ENCODE measurements around the gene ANAPC5.

ANAPC5 gene

GRCh38 chr12:121345151-121345815 is 6.9 kb downstream of the ANAPC5 start:
- no peak for DNase-seq (ENCODE audit: low read depth)
- TF ChIP-seq CTCF (conservative IDR thresholded peaks at IDR 0.05; ENCODE audit: low read depth, low read length) = no peak
- H3K4me3 ChIP-seq (ENCODE audit: low read depth, low read length) = no peak overlapping the region

- H3K4me3 ChIP-seq (ENCODE audit: low read depth, low read length) = no peak overlapping the region
- no peak for TF ChIP-seq CTCF (conservative IDR thresholded peaks at IDR 0.05; ENCODE audit: low read depth, low read length)
- no peak for DNase-seq (ENCODE audit: low read depth)
Measured at GRCh38 chr12:121344506-121344905, 7.7 kb downstream of the ANAPC5 start.

GRCh38 chr12:121337416-121337815 is 14.8 kb downstream of the ANAPC5 start:
- TF ChIP-seq CTCF (conservative IDR thresholded peaks at IDR 0.05; ENCODE audit: low read depth, low read length) = no peak
- H3K4me3 ChIP-seq (ENCODE audit: low read depth, low read length) = no peak overlapping the region

GRCh38 chr12:121334513-121335343 is 17.5 kb downstream of the ANAPC5 start:
- peak; percentile 87 for DNase-seq (ENCODE audit: low read depth)
- no peak overlapping the region for H3K4me3 ChIP-seq (ENCODE audit: low read depth, low read length)
- peak; percentile 81 for TF ChIP-seq CTCF (conservative IDR thresholded peaks at IDR 0.05; ENCODE audit: low read depth, low read length)

More at GRCh38 chr12:121337416-121337815, 14.8 kb downstream of the ANAPC5 start:
- no peak for DNase-seq (ENCODE audit: low read depth)

DNA sequence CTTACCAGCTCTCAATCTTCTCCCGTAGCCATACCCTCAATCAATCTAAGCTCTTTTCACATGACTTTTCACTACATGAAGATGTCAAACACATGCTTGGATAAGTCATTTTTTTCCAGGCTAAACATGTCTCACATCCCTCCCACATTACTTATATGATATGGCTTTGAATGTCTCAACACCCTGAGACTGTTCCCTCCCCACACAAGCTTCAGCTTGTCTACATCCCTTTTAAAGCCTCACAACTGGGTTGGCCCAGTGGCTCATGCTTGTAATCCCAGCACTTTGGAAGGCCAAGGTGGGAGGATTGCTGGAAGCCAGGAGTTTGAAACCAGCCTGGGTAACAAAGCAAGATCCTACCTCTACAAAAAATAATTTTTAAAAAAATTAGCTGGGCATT is 18.5 kb downstream of the ANAPC5 start:
- no peak for TF ChIP-seq CTCF (conservative IDR thresholded peaks at IDR 0.05; ENCODE audit: low read depth, low read length)
- no peak for DNase-seq (ENCODE audit: low read depth)
- H3K4me3 ChIP-seq (ENCODE audit: low read depth, low read length) = no peak overlapping the region

DNA sequence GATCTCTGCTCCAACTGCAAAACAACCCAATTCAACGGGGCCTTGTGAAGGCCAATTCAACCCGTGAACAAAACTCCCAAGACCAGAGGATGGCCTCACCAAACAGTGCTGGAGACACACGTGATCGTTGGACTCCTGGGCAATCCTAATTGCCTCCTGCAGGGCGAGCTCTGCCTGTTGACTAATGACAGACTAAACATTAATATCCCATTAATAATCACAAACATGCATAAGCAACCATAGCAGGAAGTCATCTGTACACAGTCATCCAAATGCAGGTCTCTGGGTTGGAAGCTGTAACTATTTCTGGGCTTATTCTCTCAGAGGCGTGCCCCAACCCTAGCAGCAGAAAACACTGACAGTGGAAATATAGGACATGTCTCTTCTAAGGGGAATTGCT is 21.0 kb downstream of the ANAPC5 start:
- H3K4me3 ChIP-seq (ENCODE audit: low read depth, low read length) = no peak overlapping the region
- TF ChIP-seq CTCF (conservative IDR thresholded peaks at IDR 0.05; ENCODE audit: low read depth, low read length) = no peak
- DNase-seq (ENCODE audit: low read depth) = peak; percentile 26
